ENCODE data around the gene GPR33. TPM values are rescaled to one million over a fixed set of nuclear protein-coding genes. Genes with fewer than 3 reads are reported as not detected.

GPR33 gene, protein sequence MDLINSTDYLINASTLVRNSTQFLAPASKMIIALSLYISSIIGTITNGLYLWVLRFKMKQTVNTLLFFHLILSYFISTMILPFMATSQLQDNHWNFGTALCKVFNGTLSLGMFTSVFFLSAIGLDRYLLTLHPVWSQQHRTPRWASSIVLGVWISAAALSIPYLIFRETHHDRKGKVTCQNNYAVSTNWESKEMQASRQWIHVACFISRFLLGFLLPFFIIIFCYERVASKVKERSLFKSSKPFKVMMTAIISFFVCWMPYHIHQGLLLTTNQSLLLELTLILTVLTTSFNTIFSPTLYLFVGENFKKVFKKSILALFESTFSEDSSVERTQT
- total RNA-seq = not detected
- long read RNA-seq = 0 reads

DNA sequence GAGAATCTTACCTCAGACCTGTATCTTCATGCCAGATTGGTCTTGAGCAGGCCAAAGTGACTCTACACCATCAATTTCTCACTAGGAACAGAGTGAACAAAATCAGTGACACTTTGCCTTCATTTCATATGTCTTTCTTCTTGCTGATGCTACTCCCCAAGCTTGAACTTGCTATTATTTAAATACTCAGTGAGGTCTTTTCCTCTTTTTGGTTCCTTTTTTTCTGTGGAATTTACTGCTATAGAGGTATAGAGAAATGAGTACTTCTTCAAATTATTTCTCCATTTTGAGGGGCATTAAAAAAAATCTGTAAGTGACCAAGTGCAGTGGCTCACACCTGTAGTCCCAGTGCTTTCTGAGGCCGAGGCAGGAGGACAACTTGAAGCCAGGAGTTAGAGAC lies at the start of gene GPR33:
GPR33 (minus strand) TSS at position 154 of the 400 bp plus-strand sequence. CDS start 4,074 bp downstream, outside the sequence.
- intact Hi-C loops (cut with DNase I) = no loop called here

DNA sequence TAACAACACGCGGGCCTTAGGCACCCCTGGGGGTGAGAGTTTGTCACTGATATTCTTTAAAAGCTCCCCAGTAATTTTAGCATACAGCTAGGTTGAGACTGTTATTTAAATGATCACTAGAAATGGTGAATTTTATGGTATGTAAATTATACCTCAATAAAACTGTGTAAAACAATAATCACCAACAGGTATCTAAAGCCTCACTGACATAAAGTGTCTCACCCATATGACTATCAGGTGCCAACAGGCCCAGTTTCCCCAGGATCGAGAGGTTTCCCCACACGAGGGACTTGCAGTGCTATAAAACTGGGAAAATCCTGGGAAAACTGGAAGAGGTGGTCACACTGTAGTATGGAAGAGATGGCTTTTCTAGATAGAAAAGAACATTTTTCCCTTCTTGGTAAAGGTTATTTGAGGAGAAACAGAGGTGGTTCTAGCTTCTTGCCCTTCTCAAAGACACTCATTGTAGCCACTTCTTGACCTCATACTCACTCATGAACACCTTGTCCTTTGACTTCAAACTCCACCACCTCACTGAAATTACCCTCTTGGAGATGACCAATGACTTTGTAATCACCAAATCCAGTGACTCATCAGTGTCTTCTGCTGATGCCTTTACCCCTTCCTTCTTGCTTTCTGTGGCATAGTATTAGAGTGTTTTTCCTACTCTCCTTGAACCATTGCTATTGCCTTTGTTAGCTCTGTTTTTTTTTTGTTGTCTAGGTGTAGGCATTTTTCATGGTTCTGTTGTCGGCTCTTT lies 48.5 kb upstream of the GPR33 start:
- ATAC-seq (no peak), DNase-seq (no peak)
- intact Hi-C loops (cut with DNase I) = no loop called here

More for the DNA sequence above, at the start of gene GPR33:
- no peak for DNase-seq
- ATAC-seq = no peak

DNA sequence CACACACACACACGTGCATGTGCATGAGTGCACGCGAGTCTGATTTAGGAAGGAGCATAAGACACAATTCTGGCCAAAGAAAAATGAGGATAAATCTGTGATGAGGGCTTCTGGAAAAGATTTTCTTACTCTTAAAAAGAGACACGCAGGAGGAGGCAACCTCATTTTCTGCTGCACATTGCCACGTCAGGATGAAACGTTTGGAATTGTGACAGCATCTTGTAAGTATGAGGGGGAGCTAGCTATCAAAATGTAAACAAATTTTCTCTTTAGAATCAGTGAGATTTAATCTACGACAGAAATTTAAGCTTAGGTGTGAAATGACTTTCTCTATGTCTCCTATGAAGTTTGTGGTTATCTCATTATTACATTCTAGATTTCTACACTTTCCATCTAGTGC lies 42.3 kb upstream of the GPR33 start:
- no peak for DNase-seq
- intact Hi-C loops (cut with DNase I) = no loop called here
- no peak for ATAC-seq

DNA sequence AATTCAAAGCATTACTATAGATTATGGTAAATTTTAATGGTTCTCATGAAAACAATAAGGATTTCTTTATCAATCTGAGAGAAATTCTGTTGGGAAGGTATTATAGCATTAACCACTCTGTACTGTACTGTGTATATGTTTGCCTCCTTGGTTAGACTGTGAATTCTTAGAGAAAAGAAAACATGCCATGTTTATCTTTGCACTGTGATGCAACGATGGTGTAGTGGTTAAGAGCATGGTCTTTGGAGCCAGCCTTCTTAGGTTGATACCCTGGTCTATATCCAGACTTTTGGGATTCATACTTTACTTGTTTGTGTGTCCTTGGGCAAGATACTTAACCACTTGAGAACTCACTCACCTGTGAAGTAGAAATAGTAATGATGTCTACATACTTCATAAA lies 41.2 kb upstream of the GPR33 start:
- no peak for ATAC-seq
- no peak for DNase-seq
- intact Hi-C loops (cut with DNase I) = loop anchor here in 1 of 2 donors (10.0 kb wide), 1 partner anchor 386 kb away; no protein-coding TSS in a partner anchor

DNA sequence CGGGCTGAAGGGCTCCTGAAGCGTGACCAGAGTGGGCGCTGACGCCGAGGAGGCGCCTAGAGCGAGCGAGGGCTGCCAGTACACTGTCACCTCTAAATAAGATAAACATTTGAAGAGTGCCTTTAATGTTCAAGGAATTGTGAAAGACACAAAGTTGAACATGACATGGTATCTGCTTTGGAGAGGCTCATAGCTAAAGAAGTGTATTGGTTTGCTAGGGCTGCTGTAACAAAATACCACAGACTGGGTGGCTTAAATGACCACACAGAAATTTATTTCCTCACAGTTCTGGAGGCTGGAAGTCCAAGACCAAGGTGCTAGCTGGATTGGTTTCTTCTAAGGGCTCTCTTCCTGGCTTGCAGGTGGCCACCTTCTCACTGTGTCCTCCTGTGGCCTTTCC lies 39.7 kb upstream of the GPR33 start:
- DNase-seq (no peak), ATAC-seq (no peak)
- intact Hi-C loops (cut with DNase I) = loop anchor here in 1 of 2 donors (10.0 kb wide), 1 partner anchor 387 kb away; no protein-coding TSS in a partner anchor

DNA sequence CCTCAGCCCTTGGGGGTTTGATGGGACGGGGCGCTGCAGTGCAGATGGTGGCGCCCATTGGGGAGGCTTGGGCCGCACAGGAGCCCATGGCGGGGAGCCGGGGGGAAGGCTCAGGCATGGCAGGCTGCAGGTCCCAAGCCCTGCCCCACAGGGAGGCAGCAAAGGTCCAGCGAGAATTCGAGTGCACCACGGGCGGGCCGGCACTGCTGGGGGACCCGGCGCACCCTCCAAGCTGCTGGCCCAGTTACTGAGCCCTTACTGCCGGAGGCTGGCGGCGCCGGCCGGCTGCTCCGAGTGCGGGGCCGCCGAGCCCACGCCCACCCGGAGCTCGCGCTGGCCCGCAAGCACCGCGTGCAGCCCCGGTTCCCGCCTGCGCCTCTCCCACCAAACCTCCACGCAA lies 39.2 kb upstream of the GPR33 start:
- no peak for ATAC-seq
- DNase-seq = no peak
- intact Hi-C loops (cut with DNase I) = loop anchor here in 1 of 2 donors (10.0 kb wide), 1 partner anchor 388 kb away; no protein-coding TSS in a partner anchor

DNA sequence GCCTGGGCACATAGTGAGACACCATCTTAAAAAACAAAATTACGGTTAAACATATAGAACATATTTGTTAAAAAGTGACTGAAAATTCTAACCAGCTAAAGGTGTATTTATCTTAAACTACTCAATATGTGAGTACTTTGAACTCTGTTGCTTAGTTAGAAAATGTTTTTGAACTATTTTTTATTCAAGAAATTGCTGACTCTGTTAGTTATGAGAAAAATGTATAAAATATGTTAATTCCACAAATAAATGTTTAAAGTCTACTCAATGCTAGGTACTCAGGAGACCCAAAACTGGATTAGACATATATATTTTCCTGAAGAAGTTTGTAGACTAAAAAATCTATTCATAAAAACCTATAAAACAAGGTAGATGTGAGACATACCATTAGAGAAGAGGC lies 23.0 kb upstream of the GPR33 start:
- ATAC-seq (no peak), DNase-seq (no peak)
- intact Hi-C loops (cut with DNase I) = loop anchor here in 1 of 2 donors (2.0 kb wide), 1 partner anchor 742 kb away; no protein-coding TSS in a partner anchor

DNA sequence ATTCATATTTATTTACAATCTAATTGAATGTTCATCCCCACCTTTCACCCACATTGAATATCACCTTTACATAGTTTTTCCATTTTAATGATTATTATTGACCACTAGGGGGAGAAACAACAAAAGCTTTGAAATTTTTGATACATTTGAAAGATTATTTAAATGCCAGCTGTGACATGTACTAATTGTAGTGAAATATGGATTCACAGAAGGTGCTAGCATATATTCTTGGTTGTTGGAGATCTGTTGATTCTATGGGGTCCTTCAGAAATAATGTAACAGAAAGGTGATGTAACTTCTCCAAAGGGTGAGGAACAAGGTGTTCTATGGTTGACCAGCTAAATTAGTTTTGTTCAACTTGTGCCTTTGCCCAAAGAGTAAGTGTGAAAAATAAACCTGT lies 22.4 kb upstream of the GPR33 start:
- intact Hi-C loops (cut with DNase I) = loop anchor here in 1 of 2 donors (2.0 kb wide), 1 partner anchor 743 kb away; no protein-coding TSS in a partner anchor
- DNase-seq (no peak), ATAC-seq (no peak)

DNA sequence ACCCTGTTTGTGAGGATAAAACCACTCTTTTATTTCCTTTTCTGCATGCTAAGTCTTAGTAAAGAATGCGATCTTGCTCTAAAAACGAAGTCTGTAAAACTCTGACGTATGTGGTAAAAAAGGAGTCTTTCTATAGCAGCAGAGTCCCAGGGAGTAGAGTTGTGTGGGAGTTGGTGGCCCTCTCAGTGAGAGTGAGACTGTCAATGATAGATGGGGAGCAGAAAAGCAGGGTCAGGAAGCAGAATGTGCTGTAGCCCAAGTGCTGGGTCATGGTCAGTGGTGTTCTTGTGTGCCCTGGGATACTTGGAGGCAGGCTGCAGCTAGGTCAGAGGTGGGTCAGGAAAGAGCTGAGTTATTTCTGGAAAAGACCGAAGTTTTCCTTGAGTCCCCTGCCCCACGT lies 20.3 kb upstream of the GPR33 start:
- ATAC-seq = no peak
- no peak for DNase-seq

DNA sequence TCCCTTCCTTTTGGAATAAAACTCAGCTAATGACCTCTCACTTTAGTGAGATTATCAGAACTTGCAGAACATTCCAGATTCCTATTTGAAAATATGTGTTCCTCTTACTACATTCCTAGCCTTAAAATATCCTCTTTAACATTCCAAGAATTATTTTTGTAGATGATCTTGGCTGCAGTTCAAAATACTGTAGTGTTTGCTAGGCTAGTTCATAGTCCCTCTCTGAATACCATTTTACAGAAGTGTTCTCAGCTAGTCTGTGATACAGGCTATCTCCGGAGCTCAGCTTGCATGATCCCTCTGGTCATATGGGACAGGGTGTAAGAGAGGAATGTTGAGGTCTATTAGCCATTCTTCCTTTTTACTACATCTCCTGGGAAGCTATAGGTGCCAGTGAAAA lies 17.6 kb upstream of the GPR33 start:
- intact Hi-C loops (cut with DNase I) = loop anchor here in 1 of 2 donors (5.0 kb wide), 1 partner anchor 747 kb away; no protein-coding TSS in a partner anchor
- no peak for DNase-seq
- peak; percentile 76 to 80 for ATAC-seq

More for the DNA sequence above, 20.3 kb upstream of the GPR33 start:
- intact Hi-C loops (cut with DNase I) = loop anchor here in 1 of 2 donors (5.0 kb wide), 1 partner anchor 744 kb away; no protein-coding TSS in a partner anchor

DNA sequence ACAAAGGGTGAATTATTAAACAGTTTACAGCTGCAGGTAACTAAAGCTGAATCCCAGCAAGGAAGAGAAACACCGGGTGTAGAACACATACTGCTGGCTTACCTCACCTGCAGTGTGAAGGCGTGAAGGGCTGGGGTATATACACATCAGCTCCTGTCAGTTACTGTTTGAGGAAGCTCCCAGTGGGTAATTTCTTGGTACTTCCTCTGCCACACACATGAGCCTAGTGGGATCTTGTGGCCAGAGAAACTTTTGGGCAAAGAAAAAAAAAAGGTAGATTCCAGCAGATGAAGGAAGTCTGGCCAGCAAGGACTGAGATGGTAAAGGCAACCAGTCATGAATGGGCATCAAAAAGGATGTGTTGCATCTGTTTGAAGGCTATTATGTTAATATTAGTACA lies 14.0 kb upstream of the GPR33 start:
- no peak for ATAC-seq
- intact Hi-C loops (cut with DNase I) = no loop called here
- DNase-seq = no peak

DNA sequence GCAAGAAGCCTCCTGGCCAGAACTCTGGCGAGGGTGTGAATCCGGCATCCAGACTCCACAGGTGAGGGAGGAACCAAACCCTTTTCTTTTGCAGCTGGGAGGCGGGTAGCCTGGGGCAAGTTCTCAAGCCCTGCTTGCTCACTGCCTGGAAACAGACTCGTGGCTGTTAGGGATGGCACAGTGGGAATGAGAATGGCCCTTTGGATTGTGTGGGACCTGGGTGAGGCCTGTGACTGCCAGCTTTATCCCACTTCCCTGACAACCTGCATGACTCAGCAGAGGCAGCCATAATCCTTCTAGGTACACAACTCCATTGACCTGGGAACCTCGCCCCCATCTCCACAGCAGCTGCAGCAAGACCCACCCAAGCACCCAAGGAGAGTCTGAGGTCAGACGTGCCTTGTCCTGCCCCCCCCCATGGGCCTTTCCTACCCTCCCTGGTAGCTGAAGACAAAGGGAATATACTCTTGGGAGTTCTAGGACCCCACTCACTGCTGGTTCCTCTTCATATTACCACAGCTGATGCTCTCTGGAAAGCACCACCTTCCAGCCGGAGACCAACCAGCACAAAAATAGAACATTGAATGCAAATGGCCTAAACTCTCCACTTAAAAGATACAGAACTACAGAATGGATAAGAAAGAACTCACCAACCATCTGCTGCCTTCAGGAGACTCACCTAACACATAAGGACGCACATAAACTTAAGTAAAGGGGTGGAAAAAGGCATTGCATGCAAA lies 5.1 kb upstream of the GPR33 start:
- intact Hi-C loops (cut with DNase I) = no loop called here
- DNase-seq = no peak
- no peak for ATAC-seq

DNA sequence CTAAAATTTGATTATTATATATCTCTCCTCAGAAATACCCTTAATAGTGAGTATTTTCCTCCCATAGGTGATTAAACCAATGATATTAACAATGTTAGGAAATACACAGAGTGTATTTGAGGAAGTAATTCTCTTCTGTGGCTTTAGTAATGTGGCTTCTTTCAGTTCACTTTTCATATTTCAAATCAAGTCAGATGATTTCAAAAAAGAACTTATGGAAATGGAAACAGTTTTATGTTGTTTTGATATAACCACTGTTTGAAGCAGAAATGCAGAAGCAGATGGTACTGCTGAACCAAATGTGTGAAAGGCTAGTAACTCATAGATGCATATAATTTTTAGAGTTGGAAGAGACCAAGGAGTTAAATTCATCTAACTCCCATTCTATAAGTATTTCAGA lies 1.9 kb upstream of the GPR33 start:
- ATAC-seq (no peak), DNase-seq (no peak)
- intact Hi-C loops (cut with DNase I) = no loop called here

DNA sequence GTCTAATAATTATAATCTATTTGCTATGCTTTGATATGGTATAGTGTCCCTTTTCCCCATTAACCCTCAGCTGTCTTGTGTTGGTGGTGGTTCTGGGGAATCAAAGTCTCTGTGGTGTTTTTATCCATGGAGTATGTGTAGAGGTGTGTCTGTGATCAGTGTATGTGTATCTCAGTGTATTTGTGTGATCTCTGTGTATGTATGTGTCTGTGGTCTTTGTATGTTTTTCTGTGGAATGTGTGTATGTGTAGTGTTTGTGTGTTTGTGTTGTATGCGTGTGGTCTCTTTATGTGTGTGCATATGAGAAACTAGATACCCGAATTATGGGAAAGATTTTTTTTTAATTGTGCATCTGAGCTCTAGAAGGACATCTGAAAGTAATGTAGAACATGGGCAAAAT lies 1.1 kb downstream of the GPR33 start:
- no peak for ATAC-seq
- intact Hi-C loops (cut with DNase I) = no loop called here
- DNase-seq = no peak

DNA sequence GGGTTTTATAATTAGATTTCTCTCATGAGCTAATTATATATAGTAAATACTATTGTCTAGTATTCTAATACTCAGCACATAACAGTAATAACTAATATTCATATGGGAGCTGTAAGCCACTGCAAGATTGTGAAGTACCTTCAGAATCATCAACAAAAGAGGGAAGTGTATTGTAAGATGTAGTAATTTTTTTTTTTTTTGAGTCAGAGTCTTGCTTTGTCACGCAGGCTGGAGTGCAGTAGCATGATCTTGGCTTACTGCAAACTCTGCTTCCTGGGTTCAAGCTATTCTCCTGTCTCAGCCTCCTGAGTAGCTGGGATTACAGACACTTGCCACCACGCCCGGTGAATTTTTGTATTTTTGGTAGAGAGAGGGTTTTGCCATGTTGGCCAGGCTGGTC lies 3.1 kb downstream of the GPR33 start:
- intact Hi-C loops (cut with DNase I) = no loop called here
- ATAC-seq (no peak), DNase-seq (no peak)

DNA sequence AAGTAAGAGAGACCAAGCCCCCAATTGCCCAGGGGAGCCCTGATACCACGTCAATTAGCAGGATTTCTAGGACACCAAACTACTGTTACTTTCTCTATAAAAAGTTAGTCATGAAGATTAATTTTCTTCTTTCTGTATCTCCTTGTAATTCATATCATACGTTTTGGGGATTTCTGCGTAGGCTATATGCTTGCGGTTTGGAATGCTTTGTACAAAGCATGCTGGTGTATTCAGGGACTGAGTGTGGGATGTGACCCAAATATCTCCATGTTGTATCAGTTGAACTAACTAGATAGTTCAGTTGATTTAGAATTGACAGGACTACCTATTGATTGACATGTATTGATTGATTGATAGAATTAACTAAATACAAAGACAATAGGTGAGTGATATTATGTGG lies 7.7 kb downstream of the GPR33 start:
- ATAC-seq (no peak), DNase-seq (no peak)
- intact Hi-C loops (cut with DNase I) = no loop called here

DNA sequence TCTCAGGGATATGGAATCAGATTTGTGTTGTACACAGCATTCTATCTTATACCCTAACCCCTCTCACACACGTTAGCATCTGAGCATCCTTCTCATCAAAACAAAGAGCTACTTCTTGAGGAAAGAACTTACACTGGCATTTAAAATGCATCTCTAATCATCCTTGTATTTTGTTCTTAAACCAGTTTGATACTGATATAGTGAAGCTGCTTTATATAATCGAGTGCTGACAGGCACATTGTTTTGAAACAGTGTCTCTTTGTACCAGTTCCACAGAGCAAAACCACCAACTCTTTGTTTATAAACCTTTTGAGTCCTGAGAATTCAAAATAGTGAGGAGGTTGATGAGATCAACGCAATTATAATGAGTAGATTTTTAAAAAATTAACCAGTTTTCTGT lies 8.8 kb downstream of the GPR33 start:
- ATAC-seq (no peak), DNase-seq (no peak)
- intact Hi-C loops (cut with DNase I) = no loop called here

DNA sequence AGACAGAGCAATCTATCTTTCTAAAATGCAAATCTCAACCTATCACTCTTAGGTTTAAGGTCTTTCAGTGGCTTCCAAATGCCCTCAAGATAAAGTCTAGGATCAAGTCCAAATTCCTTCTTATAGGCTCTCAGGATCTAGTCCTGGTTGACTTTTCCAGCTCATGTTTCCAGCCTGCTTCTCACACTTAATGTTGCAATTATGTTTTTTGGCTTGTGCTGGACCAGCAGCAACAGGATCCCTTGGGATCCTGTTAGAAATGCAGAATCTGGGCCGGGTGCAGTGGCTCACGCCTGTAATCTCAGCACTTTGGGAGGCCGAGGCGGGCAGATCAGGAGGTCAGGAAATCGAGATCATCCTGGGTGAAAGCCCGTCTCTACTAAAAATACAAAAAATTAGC lies 10.6 kb downstream of the GPR33 start:
- intact Hi-C loops (cut with DNase I) = no loop called here
- ATAC-seq (peak in 1 of 2 donors; percentile 69), DNase-seq (no peak)

DNA sequence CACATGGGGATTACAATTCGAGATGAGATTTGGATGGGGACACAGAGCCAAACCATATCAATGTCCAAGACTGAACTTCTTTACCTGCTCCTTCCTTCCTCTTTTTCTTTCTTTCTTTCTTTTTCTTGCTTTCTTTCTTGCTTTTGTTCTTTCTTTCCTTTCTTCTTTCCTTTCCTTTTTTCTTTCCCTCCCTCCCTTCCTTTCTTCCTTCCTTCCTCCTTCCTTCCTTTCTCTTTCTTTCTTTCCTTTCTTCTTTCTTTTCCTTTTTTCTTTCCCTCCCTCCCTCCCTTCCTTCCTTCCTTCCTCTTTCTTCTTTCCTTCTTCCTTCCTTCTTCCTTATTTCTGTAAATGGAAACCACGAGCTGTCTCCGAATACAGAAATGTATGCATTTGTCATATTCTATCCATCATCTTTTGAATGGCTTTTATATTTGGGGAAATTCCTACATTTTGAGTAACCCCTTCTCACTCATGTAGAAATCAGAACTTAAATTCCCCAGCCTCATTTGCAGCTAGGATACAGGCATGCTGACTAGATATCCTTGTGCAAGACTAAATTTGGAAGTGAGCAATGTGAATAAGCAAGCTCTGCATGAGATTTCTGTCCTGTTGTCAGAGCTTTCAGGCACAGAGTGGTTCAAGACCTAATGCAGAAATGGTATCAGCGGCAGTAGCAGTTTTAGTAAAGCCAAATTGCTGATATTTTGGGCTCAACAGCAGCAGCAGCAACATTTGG lies 11.5 kb downstream of the GPR33 start:
- DNase-seq = no peak
- intact Hi-C loops (cut with DNase I) = no loop called here
- ATAC-seq = peak in 1 of 2 donors; percentile 62

All from left cardiac atrium (tissue), 4 donors.